Measurements from ENCODE around the gene ZNF417. TPM values are rescaled to one million over a fixed set of nuclear protein-coding genes. Genes with fewer than 3 reads are reported as not detected.
"Not testable (repeated sequence)": the region's sequence is repeated elsewhere in the genome, so short reads cannot be mapped to it uniquely, and the experiment has no call there.

Gene ZNF417
- total RNA-seq (10 to 100 TPM; 21.6 to 44.7 (median 28.1) TPM), polyA plus RNA-seq (1 to 10 TPM; 2.6 to 8.5 TPM), total RNA-seq (49.3 reads per million, percentile 71 among the genes with 10 or more reads in this experiment)

- POLR2A ChIA-PET: interaction anchor here (0.6 to 1.5 kb wide), 16 partner anchors 30 to 725 kb away, joined by 3 to 8 read pairs (median 4); partner anchors contain the start of genes ZBTB45, ZNF264, ZNF274 and ZNF586
- Mint-ChIP-seq H3K4me1 (peaks cover 21 to 39% (median 36%) of the 10 kb centered on the region in 7 donors), H3K9me3 (peaks cover 11 to 75% (median 51%) of the 10 kb centered on the region in 11 donors), H3K27ac (peak within 1 kb of the TSS; percentile 92 to 97 (median 96)), H3K4me3 (peak within 1 kb of the TSS; percentile 93 to 99 (median 97)), H3K36me3 (peaks cover 35 to 62% (median 53%) of the 10 kb centered on the region in 5 donors)
- H3K9me3 ChIP-seq (ENCODE audit: control insufficient read depth in 2 of 3, low read length in 3 of 3): peaks cover 0 to 30% (median 10%) of the 10 kb centered on the region in 3 experiments
- peaks cover 0 to 30% (median 2%) of the 10 kb centered on the region in 3 experiments for H3K36me3 ChIP-seq (ENCODE audit: control insufficient read depth in 2 of 3, insufficient read depth in 3 of 3, low read length in 3 of 3)
- intact Hi-C loops (cut with micrococcal nuclease): loop anchor here (1.0 to 10.0 kb wide), 23 partner anchors 18 to 565 kb away; partner anchors contain the start of genes ZNF256 (in 2 of the 2), ZNF548 (in 2 of the 2), ZNF606 (in 2 of the 2) and RPS5 (in 1 of the 2)
- H3K4me1 ChIP-seq (ENCODE audit: control insufficient read depth in 2 of 2, insufficient read depth in 2 of 2, low read length in 2 of 2); H3K27me3 Mint-ChIP-seq; H3K27me3 ChIP-seq (ENCODE audit: control insufficient read depth in 2 of 2, insufficient read depth in 2 of 2, low read length in 2 of 2): not testable (repeated sequence)
- peak; percentile 65 to 95 (median 88) for DNase-seq
- H3K4me3 ChIP-seq (ENCODE audit: low read length): peak within 1 kb of the TSS; percentile 95
- ATAC-seq: peak; percentile 99
- peak within 1 kb of the TSS; percentile 89 for H3K27ac ChIP-seq (ENCODE audit: low read depth, low read length)
- CTCF ChIA-PET: interaction anchor here (0.6 to 0.7 kb wide), 3 partner anchors 32 to 443 kb away, joined by 4 to 7 read pairs (median 5); partner anchors contain the start of gene ZNF134
Measured at GRCh38 chr19:57916168-57916995, at the start of gene ZNF417. ZNF417 (minus strand) TSS chr19:57916592; CDS start chr19:57916411, 181 bp downstream.

- ChIA-PET POLR2A (no interaction called here), CTCF (no interaction called here)
- Histone ChIP-seq H3K36me3 (ENCODE audit: control insufficient read depth in 2 of 3, insufficient read depth in 3 of 3, low read length in 3 of 3) (no peaks in the 10 kb centered on the region), H3K27me3 (ENCODE audit: control insufficient read depth in 2 of 2, insufficient read depth in 2 of 2, low read length in 2 of 2) (no peaks in the 10 kb centered on the region), H3K27ac (ENCODE audit: low read depth, low read length) (no peak overlapping the region), H3K4me3 (ENCODE audit: low read length) (no peak overlapping the region), H3K4me1 (ENCODE audit: control insufficient read depth in 2 of 2, insufficient read depth in 2 of 2, low read length in 2 of 2) (no peaks in the 10 kb centered on the region), H3K9me3 (ENCODE audit: control insufficient read depth in 2 of 3, low read length in 3 of 3) (peaks cover 5 to 62% (median 8%) of the 10 kb centered on the region in 3 experiments)
- H3K9me3 Mint-ChIP-seq: peaks cover 14 to 78% (median 51%) of the 10 kb centered on the region in 11 donors
- intact Hi-C loops (cut with micrococcal nuclease): no loop called here
- H3K4me1 Mint-ChIP-seq: no peaks in the 10 kb centered on the region
- ATAC-seq: no peak
- no peaks in the 10 kb centered on the region for H3K27me3 Mint-ChIP-seq
- no peak for DNase-seq
- H3K36me3 Mint-ChIP-seq: peaks cover 8 to 33% (median 23%) of the 10 kb centered on the region in 5 donors
- no peak overlapping the region for H3K27ac Mint-ChIP-seq
- H3K4me3 Mint-ChIP-seq: no peak overlapping the region
Measured at GRCh38 chr19:57964761-57965160, 48.4 kb upstream of the ZNF417 start.

DNA sequence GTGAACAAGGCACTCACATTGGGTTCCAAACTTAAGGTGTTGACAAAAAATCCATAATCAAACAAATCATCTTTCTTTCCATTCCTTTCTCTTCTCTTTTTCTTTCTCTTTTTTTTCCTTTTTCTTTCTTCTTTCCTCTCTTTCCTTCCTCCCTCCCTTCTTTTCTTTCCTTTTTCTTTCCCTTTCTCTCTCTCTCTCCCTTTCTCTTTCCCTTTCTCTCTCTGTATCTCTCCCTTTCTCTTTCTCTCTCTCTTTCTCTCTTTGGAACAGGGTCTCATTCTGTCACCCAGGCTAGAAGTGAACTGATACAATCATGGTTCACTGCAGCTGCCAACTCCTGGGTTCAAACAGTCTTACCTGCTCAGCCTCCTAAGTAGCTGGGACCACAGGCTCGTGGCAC, 45.4 kb upstream of the ZNF417 start:
- ATAC-seq: no peak
- Histone ChIP-seq H3K4me1 (ENCODE audit: control insufficient read depth in 2 of 2, insufficient read depth in 2 of 2, low read length in 2 of 2) (no peaks in the 10 kb centered on the region), H3K36me3 (ENCODE audit: control insufficient read depth in 2 of 3, insufficient read depth in 3 of 3, low read length in 3 of 3) (no peaks in the 10 kb centered on the region), H3K27me3 (ENCODE audit: control insufficient read depth in 2 of 2, insufficient read depth in 2 of 2, low read length in 2 of 2) (no peaks in the 10 kb centered on the region), H3K9me3 (ENCODE audit: control insufficient read depth in 2 of 3, low read length in 3 of 3) (peaks cover 0 to 56% (median 8%) of the 10 kb centered on the region in 3 experiments), H3K27ac (ENCODE audit: low read depth, low read length) (no peak overlapping the region), H3K4me3 (ENCODE audit: low read length) (no peak overlapping the region)
- intact Hi-C loops (cut with micrococcal nuclease): no loop called here
- Mint-ChIP-seq H3K36me3 (peaks cover 10 to 35% (median 21%) of the 10 kb centered on the region in 5 donors), H3K27me3 (peaks cover 0 to 3% (median 0%) of the 10 kb centered on the region in 5 donors), H3K4me1 (no peaks in the 10 kb centered on the region), H3K4me3 (no peak overlapping the region), H3K9me3 (peaks cover 7 to 79% (median 41%) of the 10 kb centered on the region in 11 donors), H3K27ac (no peak overlapping the region)
- no peak for DNase-seq
- ChIA-PET POLR2A (no interaction called here), CTCF (interaction anchor here (0.6 to 0.7 kb wide), 2 partner anchors 14 to 793 kb away, joined by 3 read pairs; no protein-coding TSS in a partner anchor)

GRCh38 chr19:57954996-57955395, 38.6 kb upstream of the ZNF417 start:
- Mint-ChIP-seq H3K27ac (no peak overlapping the region), H3K4me1 (no peaks in the 10 kb centered on the region), H3K36me3 (peaks cover 2 to 43% (median 13%) of the 10 kb centered on the region in 5 donors), H3K9me3 (peaks cover 12 to 79% (median 43%) of the 10 kb centered on the region in 11 donors), H3K4me3 (no peak overlapping the region), H3K27me3 (peaks cover 0 to 14% (median 3%) of the 10 kb centered on the region in 5 donors)
- Histone ChIP-seq H3K9me3 (ENCODE audit: control insufficient read depth in 2 of 3, low read length in 3 of 3) (peaks cover 0 to 36% (median 0%) of the 10 kb centered on the region in 3 experiments), H3K36me3 (ENCODE audit: control insufficient read depth in 2 of 3, insufficient read depth in 3 of 3, low read length in 3 of 3) (no peaks in the 10 kb centered on the region), H3K4me3 (ENCODE audit: low read length) (no peak overlapping the region), H3K27me3 (ENCODE audit: control insufficient read depth in 2 of 2, insufficient read depth in 2 of 2, low read length in 2 of 2) (no peaks in the 10 kb centered on the region), H3K4me1 (ENCODE audit: control insufficient read depth in 2 of 2, insufficient read depth in 2 of 2, low read length in 2 of 2) (no peaks in the 10 kb centered on the region), H3K27ac (ENCODE audit: low read depth, low read length) (no peak overlapping the region)
- ChIA-PET POLR2A (no interaction called here), CTCF (no interaction called here)
- no peak for ATAC-seq
- intact Hi-C loops (cut with micrococcal nuclease): no loop called here
- no peak for DNase-seq

DNA sequence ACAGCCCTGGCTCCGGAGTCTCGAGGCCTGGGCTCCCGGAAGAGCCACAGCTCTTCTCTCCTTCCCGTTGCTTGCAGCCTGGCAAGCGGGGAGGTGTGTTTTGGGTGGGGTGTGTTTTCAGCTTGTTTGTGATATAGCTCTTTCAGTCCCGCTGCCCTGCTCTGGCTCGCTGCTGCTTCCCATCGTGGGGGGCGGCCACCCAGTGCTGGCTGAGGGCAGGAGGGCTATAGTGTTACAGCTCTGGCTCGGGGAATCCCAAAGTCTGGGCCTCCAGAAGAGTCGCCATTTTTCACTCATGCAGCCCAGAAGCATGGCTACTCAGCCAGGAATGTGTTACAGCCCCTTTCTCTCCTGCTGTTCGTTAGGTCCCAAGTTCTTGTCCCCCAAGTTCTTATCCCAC, 33.3 kb upstream of the ZNF417 start:
- intact Hi-C loops (cut with micrococcal nuclease): loop anchor here in 1 of 2 donors (5.0 kb wide), 3 partner anchors 102 to 587 kb away; partner anchors contain the start of genes TRAPPC2B, ZNF547, ZNF587 and ZNF776
- H3K4me3 ChIP-seq (ENCODE audit: low read length): no peak overlapping the region

DNA sequence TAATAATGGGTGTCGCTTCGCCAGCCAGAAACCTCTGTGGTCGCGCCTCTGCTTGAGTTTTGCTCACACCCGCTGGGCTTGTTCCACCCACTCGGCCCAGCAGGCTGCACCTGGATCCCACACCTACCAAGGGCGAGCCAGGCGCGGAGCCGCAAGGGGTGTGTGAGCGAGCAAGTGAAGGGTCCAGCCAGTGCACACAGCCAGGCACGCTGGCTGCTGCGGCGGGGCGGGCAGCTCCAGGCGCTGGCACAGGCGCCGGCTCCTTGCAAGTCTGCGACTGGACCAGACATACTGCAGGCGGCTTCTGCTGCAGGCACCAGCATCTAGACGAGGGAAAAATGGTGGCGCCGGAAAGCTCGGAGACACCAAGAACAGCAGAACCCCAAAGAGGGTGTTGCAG, 32.9 kb upstream of the ZNF417 start:
- peaks cover 0 to 36% (median 10%) of the 10 kb centered on the region in 3 experiments for H3K9me3 ChIP-seq (ENCODE audit: control insufficient read depth in 2 of 3, low read length in 3 of 3)
- no peak overlapping the region for H3K4me3 ChIP-seq (ENCODE audit: low read length)
- POLR2A ChIA-PET: interaction anchor here (0.6 kb wide), 1 partner anchor 17 kb away, joined by 5 read pairs; no protein-coding TSS in a partner anchor
- peaks cover 0 to 13% (median under 1%) of the 10 kb centered on the region in 3 experiments for H3K36me3 ChIP-seq (ENCODE audit: control insufficient read depth in 2 of 3, insufficient read depth in 3 of 3, low read length in 3 of 3)
- no peak for DNase-seq
- Mint-ChIP-seq H3K27me3 (peaks cover 0 to 8% (median 0%) of the 10 kb centered on the region in 5 donors), H3K27ac (no peak overlapping the region), H3K4me1 (peaks cover 10 to 23% (median 21%) of the 10 kb centered on the region in 7 donors), H3K36me3 (peaks cover 19 to 44% (median 25%) of the 10 kb centered on the region in 5 donors), H3K9me3 (peaks cover 15 to 73% (median 37%) of the 10 kb centered on the region in 11 donors), H3K4me3 (no peak overlapping the region)
- no peak overlapping the region for H3K27ac ChIP-seq (ENCODE audit: low read depth, low read length)
- H3K27me3 ChIP-seq (ENCODE audit: control insufficient read depth in 2 of 2, insufficient read depth in 2 of 2, low read length in 2 of 2): no peaks in the 10 kb centered on the region
- no peak for ATAC-seq
- H3K4me1 ChIP-seq (ENCODE audit: control insufficient read depth in 2 of 2, insufficient read depth in 2 of 2, low read length in 2 of 2): peaks cover 6 to 9% of the 10 kb centered on the region in 2 donors
- intact Hi-C loops (cut with micrococcal nuclease): loop anchor here in 1 of 2 donors (5.0 kb wide), 3 partner anchors 102 to 587 kb away; partner anchors contain the start of genes TRAPPC2B, ZNF547, ZNF587 and ZNF776
- CTCF ChIA-PET: no interaction called here

More for the DNA sequence above, 33.3 kb upstream of the ZNF417 start:
- Mint-ChIP-seq H3K9me3 (peaks cover 19 to 73% (median 40%) of the 10 kb centered on the region in 11 donors), H3K27ac (no peak overlapping the region), H3K4me3 (peak overlapping the region in 1 of 10 donors; percentile 34), H3K27me3 (peaks cover 0 to 12% (median 0%) of the 10 kb centered on the region in 5 donors), H3K4me1 (peaks cover 10 to 23% (median 21%) of the 10 kb centered on the region in 7 donors), H3K36me3 (peaks cover 15 to 44% (median 21%) of the 10 kb centered on the region in 5 donors)
- CTCF ChIA-PET: no interaction called here
- Histone ChIP-seq H3K27ac (ENCODE audit: low read depth, low read length) (no peak overlapping the region), H3K9me3 (ENCODE audit: control insufficient read depth in 2 of 3, low read length in 3 of 3) (peaks cover 0 to 35% (median 8%) of the 10 kb centered on the region in 3 experiments), H3K36me3 (ENCODE audit: control insufficient read depth in 2 of 3, insufficient read depth in 3 of 3, low read length in 3 of 3) (peaks cover 0 to 10% (median 0%) of the 10 kb centered on the region in 3 experiments), H3K27me3 (ENCODE audit: control insufficient read depth in 2 of 2, insufficient read depth in 2 of 2, low read length in 2 of 2) (no peaks in the 10 kb centered on the region), H3K4me1 (ENCODE audit: control insufficient read depth in 2 of 2, insufficient read depth in 2 of 2, low read length in 2 of 2) (peaks cover 6 to 9% of the 10 kb centered on the region in 2 donors)
- ATAC-seq (no peak), DNase-seq (no peak)
- POLR2A ChIA-PET: interaction anchor here (0.6 kb wide), 1 partner anchor 17 kb away, joined by 5 read pairs; no protein-coding TSS in a partner anchor
